ENCODE data around the gene MIB1.

- TF ChIP-seq CTCF (IDR thresholded peaks at IDR 0.05; ENCODE audit: low read length) (no peak), EZH2 (IDR thresholded peaks at IDR 0.05; ENCODE audit: borderline replicate concordance, low read length) (no peak)
Observed at GRCh38 chr18:21855432-21855831, 114.8 kb downstream of the MIB1 start.

Measured in OCI-LY1 (cell line).